Hepatocyte (in vitro differentiated cells): ENCODE measurements around the gene IFT88. TPM values are rescaled to one million over a fixed set of nuclear protein-coding genes. Genes with fewer than 3 reads are reported as not detected.

Source experiments
- DNase-seq: peaks from one replicate; pipeline ENCODE4 v3.0.0-alpha.2; 2016; ENCODE audit warnings: low spot score
- H2AFZ ChIP-seq: fragments of 200-600 bp; sonication (generic); 2 replicates; pipeline ENCODE4 v1.6.0; 2016; ENCODE audit warnings: antibody characterized with exemption, mild to moderate bottlenecking
- H3K27ac ChIP-seq: fragments of 200-600 bp; sonication (generic); 2 replicates; pipeline ENCODE4 v1.5.1; 2016; ENCODE audit warnings: mild to moderate bottlenecking
- H3K27me3 ChIP-seq: fragments of 200-600 bp; sonication (generic); 2 replicates; pipeline ENCODE4 v1.6.1; 2016
- H3K36me3 ChIP-seq: fragments of 200-600 bp; sonication (generic); replicated peaks from 2 replicates; pipeline ENCODE4 v1.5.1; 2016; ENCODE audit warnings: low read depth; ENCODE audit not compliant: insufficient read depth
- H3K4me1 ChIP-seq: fragments of 200-600 bp; sonication (generic); 2 replicates; pipeline ENCODE4 v1.5.1; 2016; ENCODE audit warnings: mild to moderate bottlenecking, moderate library complexity; ENCODE audit not compliant: insufficient read depth
- H3K4me2 ChIP-seq: fragments of 200-600 bp; sonication (generic); 2 replicates; pipeline ENCODE4 v1.6.0; 2016
- H3K4me3 ChIP-seq: fragments of 200-600 bp; sonication (generic); 2 replicates; pipeline ENCODE4 v1.5.1; 2016; ENCODE audit warnings: mild to moderate bottlenecking
- H3K79me2 ChIP-seq: fragments of 200-600 bp; sonication (generic); 2 replicates; pipeline ENCODE4 v1.6.0; 2017; ENCODE audit warnings: mild to moderate bottlenecking
- H3K9me2 ChIP-seq: fragments of 200-600 bp; sonication (generic); replicated peaks from 2 replicates; pipeline ENCODE4 v1.6.0; 2017; ENCODE audit warnings: mild to moderate bottlenecking; ENCODE audit not compliant: insufficient read depth
- H3K9me3 ChIP-seq: fragments of 200-600 bp; sonication (generic); 2 replicates; pipeline ENCODE4 v1.5.1; 2016; ENCODE audit warnings: low read depth, mild to moderate bottlenecking
- H4K20me1 ChIP-seq: fragments of 200-600 bp; sonication (generic); 2 replicates; pipeline ENCODE4 v1.6.0; 2016; ENCODE audit warnings: mild to moderate bottlenecking; ENCODE audit not compliant: insufficient read depth, poor library complexity, severe bottlenecking
- CTCF ChIP-seq: fragments of 200-600 bp; sonication (generic); IDR thresholded peaks from 2 replicates; pipeline ENCODE4 v1.5.1; 2016; ENCODE audit warnings: antibody characterized with exemption, mild to moderate bottlenecking; ENCODE audit not compliant: poor library complexity
- EZH2 ChIP-seq: fragments of 200-600 bp; sonication (generic); IDR thresholded peaks from 2 replicates; pipeline ENCODE4 v1.6.1; 2016; ENCODE audit warnings: antibody characterized with exemption, mild to moderate bottlenecking, borderline replicate concordance
- EZH2phosphoT487 ChIP-seq: fragments of 200-600 bp; sonication (generic); IDR thresholded peaks from one replicate; pipeline ENCODE4 v1.6.1; 2018; ENCODE audit warnings: antibody characterized with exemption, mild to moderate bottlenecking, low read depth, moderate library complexity; ENCODE audit not compliant: unreplicated experiment, severe bottlenecking
- WGBS: methylation state at CpG from one replicate; pipeline ENCODE4 v1.1.6; 2016; ENCODE audit warnings: low lambda C conversion rate; ENCODE audit errors: missing lambda C conversion rate; 5-methylcytosine and 5-hydroxymethylcytosine counted together
- polyA plus RNA-seq: library from polyadenylated mRNA; unstranded; fragments of >200 nt; fragmentation: Nextera tagmentation; extraction: Ambion mirVana; gene quantifications from 2 replicates; pipeline ENCODE4 v1.2.1, GENCODE V29; 2016
- total RNA-seq: library from RNA; depleted of rRNA; stranded (reverse); fragments of >200 nt; gene quantifications from 2 replicates; pipeline ENCODE4 v1.2.3, GENCODE V29; 2014

The IFT88 gene
- total and polyA plus RNA-seq, 2 experiments from 2014 or later, result 9.2 to 19.2 TPM

- Histone ChIP-seq H3K4me2 (no peak overlapping the region), H3K4me3 (no peak overlapping the region), H3K9me2 (no peaks in the 10 kb centered on the region), H3K36me3 (no peaks in the 10 kb centered on the region), H4K20me1 (no peaks in the 10 kb centered on the region), H3K9me3 (no peaks in the 10 kb centered on the region), H3K27ac (no peak overlapping the region), H3K4me1 (peaks cover 3% of the 10 kb centered on the region), H3K27me3 (no peaks in the 10 kb centered on the region), H2AFZ (no peak overlapping the region), H3K79me2 (no peaks in the 10 kb centered on the region)
- TF ChIP-seq EZH2 (no peak), CTCF (no peak), EZH2phosphoT487 (no peak)
- WGBS, result 49% methylated on average over 2 of the region's 2 CpGs
- DNase-seq, result no peak
These were observed 141.3 kb downstream of the IFT88 start for GRCh38 chr13:20708216-20708615.

GRCh38 chr13:20709369-20709768 is 142.4 kb downstream of the IFT88 start:
- no peak for TF ChIP-seq CTCF
- TF ChIP-seq EZH2, result no peak
- no peak for TF ChIP-seq EZH2phosphoT487
- H3K27ac ChIP-seq, result no peak overlapping the region
- WGBS, result 96% methylated on average over 8 of the region's 8 CpGs
- H3K4me1 ChIP-seq, result peaks cover 7% of the 10 kb centered on the region
- H3K36me3 ChIP-seq, result no peaks in the 10 kb centered on the region
- no peak overlapping the region for H3K4me2 ChIP-seq
- no peaks in the 10 kb centered on the region for H3K9me2 ChIP-seq
- no peaks in the 10 kb centered on the region for H3K79me2 ChIP-seq
- no peak for DNase-seq
- no peak overlapping the region for H2AFZ ChIP-seq
- no peaks in the 10 kb centered on the region for H3K27me3 ChIP-seq
- no peaks in the 10 kb centered on the region for H3K9me3 ChIP-seq
- no peaks in the 10 kb centered on the region for H4K20me1 ChIP-seq
- no peak overlapping the region for H3K4me3 ChIP-seq

- TF ChIP-seq EZH2phosphoT487 (no peak), CTCF (no peak), EZH2 (no peak)
- H3K4me1 ChIP-seq, result peaks cover 7% of the 10 kb centered on the region
- WGBS, result 68% methylated on average over 4 of the region's 4 CpGs
- no peak for DNase-seq
- H2AFZ ChIP-seq, result no peak overlapping the region
- H3K9me3 ChIP-seq, result no peaks in the 10 kb centered on the region
- no peaks in the 10 kb centered on the region for H3K27me3 ChIP-seq
- no peaks in the 10 kb centered on the region for H3K9me2 ChIP-seq
- no peak overlapping the region for H3K27ac ChIP-seq
- H3K4me2 ChIP-seq, result no peak overlapping the region
- no peaks in the 10 kb centered on the region for H3K79me2 ChIP-seq
- H3K4me3 ChIP-seq, result no peak overlapping the region
- H3K36me3 ChIP-seq, result no peaks in the 10 kb centered on the region
- H4K20me1 ChIP-seq, result no peaks in the 10 kb centered on the region
These were observed 142.8 kb downstream of the IFT88 start for GRCh38 chr13:20709782-20710181.

- peaks cover 7% of the 10 kb centered on the region for H3K4me1 ChIP-seq
- no peak for TF ChIP-seq EZH2phosphoT487
- TF ChIP-seq EZH2, result no peak
- TF ChIP-seq CTCF, result no peak
- no peaks in the 10 kb centered on the region for H4K20me1 ChIP-seq
- H3K79me2 ChIP-seq, result no peaks in the 10 kb centered on the region
- no peak overlapping the region for H3K4me3 ChIP-seq
- H3K36me3 ChIP-seq, result no peaks in the 10 kb centered on the region
- no peaks in the 10 kb centered on the region for H3K9me3 ChIP-seq
- 85% methylated on average over 13 of the region's 13 CpGs for WGBS
- no peaks in the 10 kb centered on the region for H3K27me3 ChIP-seq
- H3K4me2 ChIP-seq, result no peak overlapping the region
- H3K27ac ChIP-seq, result no peak overlapping the region
- H3K9me2 ChIP-seq, result no peaks in the 10 kb centered on the region
- no peak for DNase-seq
- no peak overlapping the region for H2AFZ ChIP-seq
These were observed 144.5 kb downstream of the IFT88 start for GRCh38 chr13:20711301-20712044.
